Ishikawa (cell line): Measurements from ENCODE around the gene LRRC4.

ENCODE experiments used
- CREB1 ChIP-seq: IDR thresholded peaks from 2 replicates; pipeline ENCODE4 v1.6.1; 2012; ENCODE audit warnings: low read depth
- EGR1 ChIP-seq: IDR thresholded peaks from 2 replicates; pipeline ENCODE4 v1.6.1; 2012
- EP300 ChIP-seq: IDR thresholded peaks from 2 replicates; pipeline ENCODE4 v1.6.1; 2012; ENCODE audit warnings: borderline replicate concordance
- FOXM1 ChIP-seq: IDR thresholded peaks from 2 replicates; pipeline ENCODE4 v1.6.1; 2012; ENCODE audit warnings: low read depth, borderline replicate concordance
- MAX ChIP-seq: IDR thresholded peaks from 2 replicates; pipeline ENCODE4 v1.6.1; 2012
- TF ChIP-seq, protein P1 (sequence below): IDR thresholded peaks from 2 replicates; pipeline ENCODE4 v1.6.1; 2012; ENCODE audit warnings: low read depth, mild to moderate bottlenecking

- no peak for TF ChIP-seq CREB1
- TF ChIP-seq MAX: peak; percentile 4; the same call in 1 of the 2 replicates
- TF ChIP-seq, protein P1, sequence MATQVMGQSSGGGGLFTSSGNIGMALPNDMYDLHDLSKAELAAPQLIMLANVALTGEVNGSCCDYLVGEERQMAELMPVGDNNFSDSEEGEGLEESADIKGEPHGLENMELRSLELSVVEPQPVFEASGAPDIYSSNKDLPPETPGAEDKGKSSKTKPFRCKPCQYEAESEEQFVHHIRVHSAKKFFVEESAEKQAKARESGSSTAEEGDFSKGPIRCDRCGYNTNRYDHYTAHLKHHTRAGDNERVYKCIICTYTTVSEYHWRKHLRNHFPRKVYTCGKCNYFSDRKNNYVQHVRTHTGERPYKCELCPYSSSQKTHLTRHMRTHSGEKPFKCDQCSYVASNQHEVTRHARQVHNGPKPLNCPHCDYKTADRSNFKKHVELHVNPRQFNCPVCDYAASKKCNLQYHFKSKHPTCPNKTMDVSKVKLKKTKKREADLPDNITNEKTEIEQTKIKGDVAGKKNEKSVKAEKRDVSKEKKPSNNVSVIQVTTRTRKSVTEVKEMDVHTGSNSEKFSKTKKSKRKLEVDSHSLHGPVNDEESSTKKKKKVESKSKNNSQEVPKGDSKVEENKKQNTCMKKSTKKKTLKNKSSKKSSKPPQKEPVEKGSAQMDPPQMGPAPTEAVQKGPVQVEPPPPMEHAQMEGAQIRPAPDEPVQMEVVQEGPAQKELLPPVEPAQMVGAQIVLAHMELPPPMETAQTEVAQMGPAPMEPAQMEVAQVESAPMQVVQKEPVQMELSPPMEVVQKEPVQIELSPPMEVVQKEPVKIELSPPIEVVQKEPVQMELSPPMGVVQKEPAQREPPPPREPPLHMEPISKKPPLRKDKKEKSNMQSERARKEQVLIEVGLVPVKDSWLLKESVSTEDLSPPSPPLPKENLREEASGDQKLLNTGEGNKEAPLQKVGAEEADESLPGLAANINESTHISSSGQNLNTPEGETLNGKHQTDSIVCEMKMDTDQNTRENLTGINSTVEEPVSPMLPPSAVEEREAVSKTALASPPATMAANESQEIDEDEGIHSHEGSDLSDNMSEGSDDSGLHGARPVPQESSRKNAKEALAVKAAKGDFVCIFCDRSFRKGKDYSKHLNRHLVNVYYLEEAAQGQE: no peak
- no peak for TF ChIP-seq EGR1
- TF ChIP-seq EP300: no peak
- no peak for TF ChIP-seq FOXM1
Observed at GRCh38 chr7:128030654-128031611, at the start of gene LRRC4.
